Gastroesophageal sphincter (tissue), 3 donors: ENCODE data around the gene EPAS1.

Source experiments
- EP300 ChIP-seq: sonication (generic); formaldehyde crosslinking; IDR thresholded peaks from one replicate; pipeline ENCODE4 v1.6.1; 2017; ENCODE audit warnings: antibody characterized with exemption, mild to moderate bottlenecking
- POLR2A ChIP-seq, 2 donors: fragments of 450-650 bp; IDR thresholded peaks; one replicate each; pipeline ENCODE4 v1.6.1; 2017; ENCODE audit warnings: antibody characterized with exemption in 2 of 2, mild to moderate bottlenecking in 2 of 2, moderate library complexity in 1 of 2
- TF ChIP-seq, protein P1 (sequence below), 4 experiments: fragments of 200-600 bp in 2 of 4; fragments of 450-650 bp in 2 of 4; sonication (generic) in 1 of 4; IDR thresholded peaks; one replicate each; pipeline ENCODE4 v1.5.1; 2017 to 2019; ENCODE audit warnings: antibody characterized with exemption in 4 of 4, mild to moderate bottlenecking in 2 of 4, moderate library complexity in 2 of 4

DNA sequence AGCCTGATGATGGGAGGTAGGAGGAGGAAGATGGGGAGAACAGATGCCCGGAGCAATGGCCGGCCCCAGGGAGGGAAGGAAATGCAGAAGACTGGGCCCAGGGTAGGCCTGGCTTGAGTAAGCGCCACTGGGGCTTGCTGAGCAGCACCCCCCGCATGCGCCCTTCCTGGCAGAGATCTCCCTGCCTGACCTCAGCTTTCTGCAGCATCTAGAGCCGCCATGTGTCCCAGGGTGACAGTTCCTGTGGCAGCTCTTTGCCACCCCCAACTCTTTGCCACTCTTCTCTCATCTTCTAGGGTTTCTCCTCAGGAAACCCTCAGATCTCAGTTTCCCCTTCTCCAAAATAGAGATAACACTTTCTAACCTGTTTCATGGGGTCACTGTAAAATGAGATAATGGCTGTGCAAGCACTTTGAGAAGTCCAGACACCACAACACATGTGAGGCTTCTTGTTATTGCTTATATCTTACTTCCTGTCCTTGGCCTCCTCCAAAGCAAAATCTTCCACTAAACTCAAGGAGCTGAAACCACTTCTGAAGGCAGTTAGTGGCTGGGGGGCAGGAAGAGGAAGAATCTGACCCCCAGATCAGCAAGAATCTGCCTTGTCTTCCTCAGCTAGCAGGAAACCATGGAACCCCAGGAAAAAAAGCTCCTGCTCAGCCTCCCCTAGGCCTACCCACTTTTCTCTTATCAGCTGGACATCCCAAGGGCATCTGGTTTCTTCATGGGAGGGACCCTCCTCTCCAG is 64.9 kb downstream of the EPAS1 start:
- TF ChIP-seq, protein P1, sequence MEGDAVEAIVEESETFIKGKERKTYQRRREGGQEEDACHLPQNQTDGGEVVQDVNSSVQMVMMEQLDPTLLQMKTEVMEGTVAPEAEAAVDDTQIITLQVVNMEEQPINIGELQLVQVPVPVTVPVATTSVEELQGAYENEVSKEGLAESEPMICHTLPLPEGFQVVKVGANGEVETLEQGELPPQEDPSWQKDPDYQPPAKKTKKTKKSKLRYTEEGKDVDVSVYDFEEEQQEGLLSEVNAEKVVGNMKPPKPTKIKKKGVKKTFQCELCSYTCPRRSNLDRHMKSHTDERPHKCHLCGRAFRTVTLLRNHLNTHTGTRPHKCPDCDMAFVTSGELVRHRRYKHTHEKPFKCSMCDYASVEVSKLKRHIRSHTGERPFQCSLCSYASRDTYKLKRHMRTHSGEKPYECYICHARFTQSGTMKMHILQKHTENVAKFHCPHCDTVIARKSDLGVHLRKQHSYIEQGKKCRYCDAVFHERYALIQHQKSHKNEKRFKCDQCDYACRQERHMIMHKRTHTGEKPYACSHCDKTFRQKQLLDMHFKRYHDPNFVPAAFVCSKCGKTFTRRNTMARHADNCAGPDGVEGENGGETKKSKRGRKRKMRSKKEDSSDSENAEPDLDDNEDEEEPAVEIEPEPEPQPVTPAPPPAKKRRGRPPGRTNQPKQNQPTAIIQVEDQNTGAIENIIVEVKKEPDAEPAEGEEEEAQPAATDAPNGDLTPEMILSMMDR (IDR thresholded peaks at IDR 0.05) = no peak
- TF ChIP-seq POLR2A (IDR thresholded peaks at IDR 0.05) (no peak), EP300 (no peak)
